K562 (cell line): ENCODE measurements around the gene CSF2.

ENCODE experiments used
- CHCHD3 ChIP-seq: fragments of 250-450 bp; sonication (Bioruptor Pico); IDR thresholded peaks from 2 replicates; pipeline ENCODE4 v2.1.2; 2022; ENCODE audit warnings: mild to moderate bottlenecking
- JUN ChIP-seq, 2 experiments: sonication (generic) in 1 of 2; formaldehyde crosslinking in 1 of 2; IDR thresholded peaks; 2 replicates each; pipeline versions ENCODE4 v1.6.1 to v1.8.0; 2012 to 2022; ENCODE audit warnings: borderline replicate concordance in 2 of 2, mild to moderate bottlenecking in 2 of 2, improper control_type of control experiment in 1 of 2, low read depth in 1 of 2, low read length in 1 of 2, missing genetic modification reagents in 1 of 2
- SP1 ChIP-seq: sonication (generic); formaldehyde crosslinking; IDR thresholded peaks from 2 replicates; pipeline ENCODE4 v1.8.1; 2022; ENCODE audit warnings: mild to moderate bottlenecking, missing genetic modification reagents
- TAF15 ChIP-seq: fragments of 200-400 bp; formaldehyde crosslinking; IDR thresholded peaks from 2 replicates; pipeline ENCODE4 v1.6.1; 2017; ENCODE audit warnings: mild to moderate bottlenecking, low read depth, low read length, moderate library complexity

GRCh38 chr5:132103332-132103951 is 29.9 kb downstream of the CSF2 start:
- peak; percentile 41; the same call in 1 of the 2 replicates for TF ChIP-seq JUN (IDR thresholded peaks at IDR 0.05; ENCODE audit: borderline replicate concordance, low read depth, low read length)
- TF ChIP-seq JUN (CRISPR knock-in tag; IDR thresholded peaks at IDR 0.05; ENCODE audit: borderline replicate concordance): no peak
- TF ChIP-seq TAF15: no peak
- TF ChIP-seq CHCHD3 (CRISPR knock-in tag): no peak
- TF ChIP-seq SP1 (CRISPR knock-in tag): no peak
